Ascending aorta (tissue), 2 donors: Measurements from ENCODE around the gene NPFF. TPM values are rescaled to one million over a fixed set of nuclear protein-coding genes. Genes with fewer than 3 reads are reported as not detected.
A peak's percentile ranks its signal among the peaks of the same experiment; 100 is the strongest.

Experiments used
- DNase-seq, 2 donors: peaks; one replicate each; pipeline ENCODE4 v3.0.0-alpha.2; 2019; ENCODE audit warnings: low spot score in 2 of 2
- H3K27ac ChIP-seq, 2 donors: fragments of 200-600 bp; sonication (generic); one replicate each; pipeline ENCODE4 v1.5.1; 2016 to 2017; ENCODE audit warnings: mild to moderate bottlenecking in 1 of 2
- H3K27me3 ChIP-seq: fragments of 200-600 bp; sonication (generic); one replicate; pipeline ENCODE4 v1.5.1; 2017
- H3K36me3 ChIP-seq, 2 donors: fragments of 200-600 bp; sonication (generic); one replicate each; pipeline ENCODE4 v1.5.1; 2016
- H3K4me1 ChIP-seq, 2 donors: fragments of 200-600 bp; sonication (generic); one replicate each; pipeline ENCODE4 v1.5.1; 2016 to 2017; ENCODE audit warnings: mild to moderate bottlenecking in 1 of 2
- H3K4me3 ChIP-seq, 2 donors: fragments of 200-600 bp; sonication (generic); one replicate each; pipeline ENCODE4 v1.5.1; 2016 to 2017; ENCODE audit warnings: mild to moderate bottlenecking in 1 of 2
- H3K9me3 ChIP-seq, 2 donors: fragments of 200-600 bp; sonication (generic); one replicate each; pipeline ENCODE4 v1.5.1; 2016
- intact Hi-C: fragments of 100-400 bp; cut with DNase I; formaldehyde crosslinking; loops from one replicate; pipeline ENCODE4 v1.15.1; 2023
- total RNA-seq: library from RNA; depleted of rRNA; stranded (reverse); fragments of >200 nt; gene quantifications from one replicate; pipeline ENCODE4 v1.1.0, GENCODE V29; 2016
- TF ChIP-seq, protein P1 (sequence below), 3 experiments: fragments of 200-600 bp in 2 of 3; fragments of 450-650 bp in 1 of 3; sonication (generic) in 2 of 3; IDR thresholded peaks; one replicate each; pipeline ENCODE4 v1.5.1; 2016 to 2019; ENCODE audit warnings: antibody characterized with exemption in 3 of 3, mild to moderate bottlenecking in 1 of 3, moderate library complexity in 1 of 3

The NPFF gene
- total RNA-seq, 1 donor from 2014 or later: 2.8 TPM

DNA sequence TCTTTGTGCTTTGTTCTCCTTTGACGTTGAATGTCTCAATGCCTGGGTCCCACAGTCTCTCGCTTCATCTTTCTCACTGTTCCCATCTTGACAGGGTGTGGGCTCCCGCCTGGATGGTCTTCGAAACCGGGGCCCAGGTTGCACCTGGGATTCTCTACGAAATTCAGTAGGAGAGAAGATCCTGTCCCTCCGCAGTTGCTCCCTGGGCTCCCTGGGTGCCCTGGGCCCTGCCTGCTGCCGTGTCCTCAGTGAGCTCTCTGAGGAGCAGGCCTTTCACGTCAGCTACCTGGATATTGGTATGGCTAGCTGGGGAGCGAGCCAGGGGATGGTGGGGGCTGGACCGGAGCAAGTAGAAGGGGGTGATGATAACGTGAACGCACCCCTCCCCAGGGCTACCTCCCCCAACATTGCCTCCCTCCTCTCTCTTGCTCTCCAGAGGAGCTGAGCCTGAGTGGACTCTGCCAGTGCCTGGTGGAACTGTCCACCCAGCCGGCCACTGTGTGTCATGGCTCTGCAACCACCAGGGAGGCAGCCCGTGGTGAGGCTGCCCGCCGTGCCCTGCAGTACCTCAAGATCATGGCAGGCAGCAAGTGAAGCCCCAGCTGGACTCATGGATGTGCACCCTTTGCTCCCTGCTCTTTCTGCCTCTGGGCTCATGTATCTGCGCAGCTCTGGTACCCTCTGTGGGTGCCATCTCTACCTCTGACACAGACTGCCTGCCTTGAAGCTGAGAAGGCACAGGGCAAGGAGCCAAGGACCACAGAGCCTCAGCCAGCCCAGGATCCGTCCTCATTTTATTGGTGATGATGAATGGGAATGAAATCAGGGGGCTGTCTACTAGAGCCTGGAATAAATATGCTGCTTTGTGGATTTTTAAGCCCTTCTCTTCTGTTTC is 1.5 kb downstream of the NPFF start:
- no peaks in the 10 kb centered on the region for H3K27me3 ChIP-seq
- TF ChIP-seq, protein P1, sequence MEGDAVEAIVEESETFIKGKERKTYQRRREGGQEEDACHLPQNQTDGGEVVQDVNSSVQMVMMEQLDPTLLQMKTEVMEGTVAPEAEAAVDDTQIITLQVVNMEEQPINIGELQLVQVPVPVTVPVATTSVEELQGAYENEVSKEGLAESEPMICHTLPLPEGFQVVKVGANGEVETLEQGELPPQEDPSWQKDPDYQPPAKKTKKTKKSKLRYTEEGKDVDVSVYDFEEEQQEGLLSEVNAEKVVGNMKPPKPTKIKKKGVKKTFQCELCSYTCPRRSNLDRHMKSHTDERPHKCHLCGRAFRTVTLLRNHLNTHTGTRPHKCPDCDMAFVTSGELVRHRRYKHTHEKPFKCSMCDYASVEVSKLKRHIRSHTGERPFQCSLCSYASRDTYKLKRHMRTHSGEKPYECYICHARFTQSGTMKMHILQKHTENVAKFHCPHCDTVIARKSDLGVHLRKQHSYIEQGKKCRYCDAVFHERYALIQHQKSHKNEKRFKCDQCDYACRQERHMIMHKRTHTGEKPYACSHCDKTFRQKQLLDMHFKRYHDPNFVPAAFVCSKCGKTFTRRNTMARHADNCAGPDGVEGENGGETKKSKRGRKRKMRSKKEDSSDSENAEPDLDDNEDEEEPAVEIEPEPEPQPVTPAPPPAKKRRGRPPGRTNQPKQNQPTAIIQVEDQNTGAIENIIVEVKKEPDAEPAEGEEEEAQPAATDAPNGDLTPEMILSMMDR (IDR thresholded peaks at IDR 0.05): no peak
- peaks cover 28 to 48% of the 10 kb centered on the region in 2 donors for H3K4me1 ChIP-seq
- no peak overlapping the region for H3K4me3 ChIP-seq
- peak in 1 of 2 donors; percentile 65 for DNase-seq
- intact Hi-C loops: loop anchor here (2.0 kb wide), 1 partner anchor 185 kb away; the partner anchor contains the start of gene AAAS
- peaks cover 6 to 21% of the 10 kb centered on the region in 2 donors for H3K36me3 ChIP-seq
- peak overlapping the region; percentile 94 to 98 for H3K27ac ChIP-seq
- no peaks in the 10 kb centered on the region for H3K9me3 ChIP-seq

DNA sequence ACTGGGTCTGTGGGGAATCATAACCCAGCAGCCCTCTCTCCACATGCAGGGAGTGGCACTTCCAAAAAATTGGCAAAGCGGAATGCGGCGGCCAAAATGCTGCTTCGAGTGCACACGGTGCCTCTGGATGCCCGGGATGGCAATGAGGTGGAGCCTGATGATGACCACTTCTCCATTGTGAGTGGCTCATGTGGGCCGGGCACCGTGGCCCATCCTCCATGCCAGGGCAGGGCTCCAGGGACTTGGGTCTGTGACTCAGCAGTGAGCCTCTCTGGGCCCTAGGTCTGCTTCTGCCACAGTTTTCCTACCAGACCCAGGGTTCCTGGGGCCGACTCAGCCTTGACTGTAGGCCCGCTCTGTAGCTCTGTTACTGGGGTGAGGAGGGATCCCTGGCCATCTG is 2.2 kb downstream of the NPFF start:
- Histone ChIP-seq H3K27ac (peak overlapping the region; percentile 94 to 98), H3K36me3 (peaks cover 2 to 16% of the 10 kb centered on the region in 2 donors), H3K4me3 (no peak overlapping the region), H3K27me3 (no peaks in the 10 kb centered on the region), H3K4me1 (peaks cover 28 to 48% of the 10 kb centered on the region in 2 donors), H3K9me3 (no peaks in the 10 kb centered on the region)
- intact Hi-C loops: loop anchor here (2.0 kb wide), 1 partner anchor 184 kb away; the partner anchor contains the start of gene AAAS
- DNase-seq: peak in 1 of 2 donors; percentile 91
- TF ChIP-seq, protein P1 (IDR thresholded peaks at IDR 0.05): no peak

DNA sequence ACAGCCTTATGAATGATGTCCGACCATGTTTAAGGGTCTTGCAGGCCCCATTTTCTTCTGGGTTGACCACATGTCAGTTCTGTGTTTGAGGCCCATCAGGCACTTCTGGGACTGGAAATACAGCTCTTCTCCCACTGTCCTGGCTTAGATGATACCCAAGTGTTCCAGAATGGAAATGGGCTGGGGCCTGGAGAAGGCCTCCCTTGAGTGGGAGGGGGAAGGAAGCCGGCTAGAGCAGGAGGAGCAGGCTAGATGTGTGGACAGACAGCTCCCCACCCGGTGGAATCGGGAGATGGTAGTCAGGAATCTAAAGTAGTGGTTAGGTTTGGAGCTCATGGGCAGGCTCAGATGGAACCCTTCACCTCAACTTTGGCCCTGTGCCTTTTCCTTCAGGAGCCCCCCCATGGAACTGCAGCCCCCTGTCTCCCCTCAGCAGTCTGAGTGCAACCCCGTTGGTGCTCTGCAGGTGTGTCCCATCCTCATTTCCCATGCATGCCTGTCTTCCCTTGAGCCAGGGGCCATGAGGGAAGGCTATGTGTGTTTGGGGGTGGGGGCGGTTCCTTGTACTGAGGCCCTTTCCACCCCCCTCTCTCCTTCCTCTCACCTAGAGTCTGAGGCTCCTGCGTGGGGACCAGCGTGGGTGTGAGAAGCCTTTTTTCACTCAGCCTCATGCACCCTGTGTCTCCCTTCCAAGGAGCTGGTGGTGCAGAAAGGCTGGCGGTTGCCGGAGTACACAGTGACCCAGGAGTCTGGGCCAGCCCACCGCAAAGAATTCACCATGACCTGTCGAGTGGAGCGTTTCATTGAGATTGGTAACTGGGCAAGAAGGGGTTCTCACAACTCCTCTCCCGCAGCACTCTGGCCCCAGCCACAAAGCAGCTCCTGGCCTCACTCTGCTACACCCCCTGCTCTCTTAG is 3.0 kb downstream of the NPFF start:
- H3K27ac ChIP-seq: peak overlapping the region; percentile 94 to 98

DNA sequence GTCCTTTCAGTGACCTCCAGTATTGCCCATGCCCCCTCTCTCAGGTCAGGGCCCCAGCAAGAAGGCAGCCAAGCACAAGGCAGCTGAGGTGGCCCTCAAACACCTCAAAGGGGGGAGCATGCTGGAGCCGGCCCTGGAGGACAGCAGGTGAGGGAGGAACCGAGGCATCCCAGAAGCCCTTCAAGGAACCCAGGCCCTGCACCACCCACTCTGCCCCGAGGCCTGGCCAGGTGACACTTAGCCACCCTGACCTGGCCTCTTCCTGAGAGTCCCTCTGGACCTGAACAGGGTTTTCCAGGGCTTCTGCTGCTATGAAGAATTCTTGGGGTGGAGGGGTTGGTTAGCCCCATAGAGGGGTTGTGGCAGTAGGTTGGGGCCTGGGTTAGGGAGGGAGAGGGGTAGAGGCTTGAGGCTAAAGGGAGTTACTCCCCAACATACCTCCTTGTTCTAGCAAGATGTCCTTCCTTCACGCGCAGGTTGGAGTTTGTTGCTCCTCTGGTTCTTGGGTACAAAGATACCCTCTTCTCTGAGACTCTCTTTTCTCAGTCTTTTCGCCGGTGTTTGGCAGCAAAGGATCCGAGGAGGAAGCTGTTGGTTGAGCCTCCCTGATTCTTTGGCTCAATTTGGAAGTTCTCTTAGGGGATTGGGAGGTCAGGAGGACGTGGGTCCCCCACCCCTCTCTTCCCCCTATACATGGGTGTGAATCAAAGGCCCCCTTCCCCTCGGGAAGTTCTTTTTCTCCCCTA is 4.1 kb downstream of the NPFF start:
- TF ChIP-seq, protein P1 (IDR thresholded peaks at IDR 0.05): no peak
- DNase-seq: peak in 1 of 2 donors; percentile 61

More for the DNA sequence above, 3.0 kb downstream of the NPFF start:
- H3K4me1 ChIP-seq: peaks cover 31 to 48% of the 10 kb centered on the region in 2 donors
- no peak overlapping the region for H3K4me3 ChIP-seq
- H3K27me3 ChIP-seq: no peaks in the 10 kb centered on the region
- TF ChIP-seq, protein P1 (IDR thresholded peaks at IDR 0.05): no peak
- intact Hi-C loops: loop anchor here (2.0 to 5.0 kb wide), 2 partner anchors 183 to 457 kb away; partner anchors contain the start of gene AAAS
- H3K36me3 ChIP-seq: peaks cover 2 to 16% of the 10 kb centered on the region in 2 donors
- peak in 1 of 2 donors; percentile 63 for DNase-seq
- H3K9me3 ChIP-seq: no peaks in the 10 kb centered on the region

More for the DNA sequence above, 4.1 kb downstream of the NPFF start:
- Histone ChIP-seq H3K27ac (peak overlapping the region; percentile 94 to 98), H3K36me3 (peaks cover 2 to 16% of the 10 kb centered on the region in 2 donors), H3K4me3 (peak overlapping the region in 1 of 2 donors; percentile 69), H3K27me3 (no peaks in the 10 kb centered on the region), H3K9me3 (no peaks in the 10 kb centered on the region), H3K4me1 (peaks cover 31 to 49% of the 10 kb centered on the region in 2 donors)
- intact Hi-C loops: loop anchor here (2.0 to 5.0 kb wide), 2 partner anchors 150 to 456 kb away; no protein-coding TSS in a partner anchor
